Urinary bladder (tissue), 4 donors: Measurements from ENCODE around the gene DCN. TPM values are rescaled to one million over a fixed set of nuclear protein-coding genes. Genes with fewer than 3 reads are reported as not detected.
"Not testable (repeated sequence)": the region's sequence is repeated elsewhere in the genome, so short reads cannot be mapped to it uniquely, and the experiment has no call there.

Experiments
- DNase-seq: peaks from one replicate; pipeline ENCODE4 v3.0.0-alpha.2; 2015; ENCODE audit errors: extremely low spot score
- H3K27ac ChIP-seq: one replicate; pipeline ENCODE4 v1.5.1; 2013; ENCODE audit warnings: low read depth, mild to moderate bottlenecking, moderate library complexity
- H3K36me3 ChIP-seq: one replicate; pipeline ENCODE4 v1.6.1; 2013; ENCODE audit warnings: mild to moderate bottlenecking, moderate library complexity; ENCODE audit not compliant: insufficient read depth
- H3K4me1 ChIP-seq: one replicate; pipeline ENCODE4 v1.6.1; 2013; ENCODE audit warnings: mild to moderate bottlenecking, moderate library complexity; ENCODE audit not compliant: insufficient read depth
- H3K4me3 ChIP-seq: one replicate; pipeline ENCODE4 v1.5.1; 2013; ENCODE audit warnings: low read depth, low read length
- WGBS: extraction: QIAGEN DNeasy Blood & Tissue Kit; methylation state at CpG from one replicate; pipeline ENCODE4 v1.1.7; 2013; 5-methylcytosine and 5-hydroxymethylcytosine counted together
- polyA plus RNA-seq: library from polyadenylated mRNA; stranded (reverse); fragments of 200-250 nt; gene quantifications from one replicate; pipeline ENCODE4 v1.2.3, GENCODE V29; 2013
- total RNA-seq: library from RNA; depleted of rRNA; stranded (reverse); fragments of >200 nt; gene quantifications from one replicate; pipeline ENCODE4 v1.2.3, GENCODE V29; 2014
- donor health status: healthy with polysubstance abuse.
- donor health status: healthy.

The DCN gene, protein sequence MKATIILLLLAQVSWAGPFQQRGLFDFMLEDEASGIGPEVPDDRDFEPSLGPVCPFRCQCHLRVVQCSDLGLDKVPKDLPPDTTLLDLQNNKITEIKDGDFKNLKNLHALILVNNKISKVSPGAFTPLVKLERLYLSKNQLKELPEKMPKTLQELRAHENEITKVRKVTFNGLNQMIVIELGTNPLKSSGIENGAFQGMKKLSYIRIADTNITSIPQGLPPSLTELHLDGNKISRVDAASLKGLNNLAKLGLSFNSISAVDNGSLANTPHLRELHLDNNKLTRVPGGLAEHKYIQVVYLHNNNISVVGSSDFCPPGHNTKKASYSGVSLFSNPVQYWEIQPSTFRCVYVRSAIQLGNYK
- total RNA-seq, result 3,503 TPM
- 2,925 TPM for polyA plus RNA-seq

DNA sequence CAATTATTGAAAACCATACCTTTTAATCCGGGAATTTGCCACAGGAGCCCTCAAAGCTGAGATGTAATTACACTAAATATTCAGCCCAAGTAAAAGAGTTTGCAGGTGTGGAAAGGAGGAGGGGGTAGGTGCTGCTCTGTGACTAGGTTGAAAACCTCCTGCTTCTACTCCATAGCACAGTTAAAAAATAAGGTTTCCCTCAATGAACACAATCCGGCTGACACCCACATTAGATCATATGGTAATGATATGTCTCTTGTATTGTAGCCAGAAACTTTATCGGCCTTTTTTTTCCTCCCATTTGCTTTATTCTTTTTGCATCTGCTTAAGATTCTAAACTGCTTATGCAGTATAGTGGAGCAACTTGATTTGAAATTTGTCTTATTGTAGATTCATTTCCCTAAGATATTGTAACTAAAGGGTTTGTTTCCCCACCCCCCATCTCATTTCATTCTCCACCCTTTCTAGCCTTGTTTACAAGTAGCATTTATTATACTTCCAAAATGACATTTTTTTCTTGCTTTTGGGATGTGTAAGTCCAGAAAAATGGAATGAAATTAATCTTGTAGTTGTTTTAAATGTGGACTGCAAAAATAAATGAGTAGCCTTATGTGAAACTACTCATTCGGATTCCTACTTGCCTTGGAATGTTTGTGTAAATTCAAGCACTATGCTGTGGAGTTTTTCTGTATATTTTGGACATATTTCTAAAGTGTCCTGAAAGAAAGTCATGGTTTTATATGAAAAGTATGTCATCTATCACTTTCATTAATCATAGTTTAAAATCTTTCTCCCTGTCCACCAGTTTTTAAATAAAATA lies at the start of gene DCN:
Gene DCN (minus strand): TSS at position 182 of the 820 bp plus-strand sequence. CDS start 4,265 bp downstream, outside the sequence.
- no peak for DNase-seq
- WGBS, result 23% methylated on average over 4 of the region's 4 CpGs
- Histone ChIP-seq H3K4me1 (no peaks in the 10 kb centered on the region), H3K36me3 (no peaks in the 10 kb centered on the region), H3K27ac (peak within 1 kb of the TSS; percentile 73), H3K4me3 (peak within 1 kb of the TSS; percentile 50)

DNA sequence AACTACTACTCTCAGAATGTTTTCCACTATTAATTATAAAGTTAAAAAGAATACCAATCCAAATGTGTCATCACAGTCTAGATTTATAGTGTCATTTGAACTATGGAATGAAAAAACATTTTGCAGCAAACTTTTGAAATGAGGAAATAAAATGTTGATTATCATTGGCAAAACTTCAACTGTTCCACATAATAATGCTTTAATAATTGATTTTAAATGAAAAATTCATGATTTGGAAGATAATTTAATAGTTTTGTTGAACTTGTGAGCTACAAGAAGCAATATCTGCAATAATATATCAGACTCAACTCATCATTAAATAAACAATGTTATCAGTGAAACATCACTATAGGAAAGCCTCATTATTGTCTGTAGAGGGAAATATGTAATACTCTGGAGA lies 48.2 kb upstream of the DCN start:
- Histone ChIP-seq H3K36me3 (no peaks in the 10 kb centered on the region), H3K27ac (no peak overlapping the region), H3K4me1 (no peaks in the 10 kb centered on the region), H3K4me3 (no peak overlapping the region)
- no peak for DNase-seq

DNA sequence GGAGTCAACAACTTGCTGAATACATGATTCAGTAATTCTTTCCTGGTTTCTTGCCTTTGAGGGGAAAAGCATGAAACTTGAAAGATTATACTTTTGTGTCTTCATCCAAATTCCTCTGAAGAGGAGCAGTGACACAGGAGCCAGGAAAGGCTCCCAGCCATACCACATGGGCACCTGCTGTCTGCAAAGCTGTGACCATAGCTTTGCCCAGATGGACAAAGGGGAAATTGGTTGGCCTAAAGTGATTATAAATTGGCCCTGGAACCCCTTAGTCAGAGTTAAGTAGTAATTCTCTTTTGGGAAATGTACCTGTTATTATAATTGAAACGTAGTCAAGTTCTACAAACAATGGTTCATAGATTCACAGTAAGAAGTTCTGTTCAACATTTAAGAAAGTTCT lies 44.3 kb upstream of the DCN start:
- WGBS, result 94% methylated on average over 1 of the region's 1 CpG
- no peak for DNase-seq
- H3K36me3 ChIP-seq, result no peaks in the 10 kb centered on the region
- no peak overlapping the region for H3K27ac ChIP-seq
- H3K4me1 ChIP-seq, result no peaks in the 10 kb centered on the region
- H3K4me3 ChIP-seq, result no peak overlapping the region

DNA sequence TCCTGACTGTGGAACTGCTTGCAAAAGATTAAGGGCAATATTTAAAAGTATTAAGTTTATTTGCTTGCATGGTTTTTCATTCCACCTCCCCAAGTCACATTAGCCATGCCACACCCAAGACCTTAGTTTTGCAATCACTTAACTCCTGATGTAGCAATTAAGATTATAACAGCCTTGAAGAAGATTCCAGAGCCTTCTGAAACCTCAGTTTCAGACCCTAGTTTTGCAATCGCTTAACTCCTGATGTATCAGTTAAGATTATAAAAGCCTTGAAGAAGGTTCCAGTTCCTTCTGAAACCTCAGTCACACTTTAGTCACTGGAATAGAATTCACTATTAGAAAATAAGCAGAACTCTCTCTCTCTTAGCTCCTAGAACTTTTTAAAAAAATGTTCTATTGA lies 42.7 kb upstream of the DCN start:
- Histone ChIP-seq H3K27ac (no peak overlapping the region), H3K4me3 (no peak overlapping the region), H3K36me3 (no peaks in the 10 kb centered on the region), H3K4me1 (no peaks in the 10 kb centered on the region)
- 72% methylated on average over 1 of the region's 1 CpG for WGBS
- no peak for DNase-seq

DNA sequence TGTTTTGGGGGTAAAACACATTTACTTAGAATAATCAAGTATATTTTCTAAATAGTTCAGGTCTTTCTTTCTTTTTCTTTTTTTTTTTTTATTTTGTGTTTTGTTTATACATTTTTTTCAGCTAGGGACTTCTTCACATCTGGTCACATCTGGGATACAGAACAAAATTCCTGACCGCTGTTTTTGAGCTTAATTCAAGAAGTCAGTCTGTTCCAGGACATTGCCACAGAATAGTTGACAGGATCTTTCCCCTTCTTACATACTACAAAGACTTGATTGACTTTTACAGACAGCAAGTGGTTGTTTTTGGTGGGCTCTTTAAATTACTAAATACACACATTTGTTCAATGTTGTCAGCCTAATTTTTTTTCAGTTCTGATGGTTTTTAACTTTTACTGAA lies 41.8 kb upstream of the DCN start:
- Histone ChIP-seq H3K4me1 (no peaks in the 10 kb centered on the region), H3K4me3 (no peak overlapping the region), H3K27ac (no peak overlapping the region), H3K36me3 (no peaks in the 10 kb centered on the region)
- WGBS, result 62% methylated on average over 1 of the region's 1 CpG
- DNase-seq, result no peak

DNA sequence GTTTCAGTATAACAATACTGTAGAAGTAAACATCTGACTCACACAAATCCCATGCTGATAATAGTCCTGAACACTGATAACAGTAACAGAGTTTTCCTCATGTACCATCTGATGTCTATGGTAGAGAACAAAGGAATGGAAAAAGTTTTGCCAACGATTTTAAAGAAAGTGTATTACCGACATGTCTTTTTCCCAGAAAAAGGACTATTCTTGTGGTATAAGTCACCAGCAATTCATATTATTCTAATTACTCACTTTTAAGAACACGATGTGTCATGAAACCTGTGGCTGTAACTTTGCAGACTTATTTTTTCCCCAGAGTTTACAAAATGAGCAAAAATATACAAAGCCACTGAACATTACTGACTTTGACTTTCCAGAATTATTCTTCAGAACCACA lies 40.1 kb upstream of the DCN start:
- no peaks in the 10 kb centered on the region for H3K36me3 ChIP-seq
- DNase-seq, result no peak
- H3K4me1 ChIP-seq, result no peaks in the 10 kb centered on the region
- 52% methylated on average over 3 of the region's 3 CpGs for WGBS
- H3K4me3 ChIP-seq, result no peak overlapping the region
- peak overlapping the region; percentile 38 for H3K27ac ChIP-seq

DNA sequence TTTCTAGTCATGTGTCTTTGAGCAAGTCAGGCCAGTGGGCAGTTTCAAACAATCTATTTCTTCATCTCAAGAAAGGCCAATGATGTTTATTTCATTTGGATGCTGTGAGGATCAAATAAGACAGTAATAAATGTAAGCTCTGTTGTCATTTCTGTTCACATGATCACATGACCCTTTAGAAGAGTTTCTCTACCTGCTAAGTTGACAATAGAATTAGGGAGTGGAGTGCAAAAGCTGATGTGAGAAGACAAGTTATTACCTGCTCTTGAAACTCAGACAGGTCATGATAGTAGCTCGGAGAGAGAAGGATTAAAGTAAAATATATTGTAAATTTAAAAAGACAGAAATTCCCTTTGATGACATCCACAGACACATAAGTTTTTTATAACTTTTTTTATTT lies 37.3 kb upstream of the DCN start:
- no peaks in the 10 kb centered on the region for H3K4me1 ChIP-seq
- H3K27ac ChIP-seq, result no peak overlapping the region
- no peaks in the 10 kb centered on the region for H3K36me3 ChIP-seq
- no peak overlapping the region for H3K4me3 ChIP-seq
- WGBS, result 75% methylated on average over 1 of the region's 1 CpG
- DNase-seq, result no peak

DNA sequence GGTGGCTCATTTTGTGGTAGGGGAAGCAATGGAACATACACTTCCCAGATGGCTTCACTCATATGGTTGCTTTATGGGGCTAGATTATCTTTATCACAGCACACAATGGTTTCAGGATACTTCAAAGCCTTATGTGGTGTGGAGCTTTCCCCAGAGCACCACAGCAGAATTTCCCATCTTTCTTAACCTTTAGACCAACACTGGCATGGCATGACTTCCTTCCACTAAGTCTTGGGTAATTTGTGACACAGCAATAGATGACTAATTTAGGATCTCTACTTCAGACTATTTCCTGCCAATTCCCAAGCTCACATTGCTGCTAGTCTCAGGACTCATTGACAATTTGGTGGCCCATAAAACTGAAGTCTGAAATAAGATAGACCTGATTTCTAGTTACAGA lies 36.9 kb upstream of the DCN start:
- Histone ChIP-seq H3K4me3 (no peak overlapping the region), H3K4me1 (no peaks in the 10 kb centered on the region), H3K27ac (no peak overlapping the region), H3K36me3 (no peaks in the 10 kb centered on the region)
- DNase-seq, result no peak

DNA sequence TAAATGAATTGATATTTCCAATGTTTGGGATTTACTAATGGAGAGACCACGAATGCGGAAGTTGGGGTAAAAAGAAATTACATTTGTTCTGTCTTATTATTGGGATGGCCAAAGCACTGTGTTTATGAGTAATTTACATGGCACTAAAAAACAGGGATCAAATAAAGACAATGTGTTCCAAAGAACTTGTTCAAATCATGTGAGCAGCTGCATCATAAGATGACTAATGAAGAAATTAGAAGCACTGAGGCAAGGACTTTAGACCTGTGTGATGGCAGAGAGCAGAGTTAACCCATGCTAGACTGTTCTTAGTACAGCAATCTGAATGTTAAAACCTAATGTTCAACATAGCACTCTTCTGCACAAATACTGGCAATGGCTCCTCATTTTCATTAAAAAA lies 34.3 kb upstream of the DCN start:
- Histone ChIP-seq H3K4me1 (no peaks in the 10 kb centered on the region), H3K27ac (no peak overlapping the region), H3K4me3 (no peak overlapping the region), H3K36me3 (no peaks in the 10 kb centered on the region)
- 90% methylated on average over 2 of the region's 2 CpGs for WGBS
- no peak for DNase-seq

DNA sequence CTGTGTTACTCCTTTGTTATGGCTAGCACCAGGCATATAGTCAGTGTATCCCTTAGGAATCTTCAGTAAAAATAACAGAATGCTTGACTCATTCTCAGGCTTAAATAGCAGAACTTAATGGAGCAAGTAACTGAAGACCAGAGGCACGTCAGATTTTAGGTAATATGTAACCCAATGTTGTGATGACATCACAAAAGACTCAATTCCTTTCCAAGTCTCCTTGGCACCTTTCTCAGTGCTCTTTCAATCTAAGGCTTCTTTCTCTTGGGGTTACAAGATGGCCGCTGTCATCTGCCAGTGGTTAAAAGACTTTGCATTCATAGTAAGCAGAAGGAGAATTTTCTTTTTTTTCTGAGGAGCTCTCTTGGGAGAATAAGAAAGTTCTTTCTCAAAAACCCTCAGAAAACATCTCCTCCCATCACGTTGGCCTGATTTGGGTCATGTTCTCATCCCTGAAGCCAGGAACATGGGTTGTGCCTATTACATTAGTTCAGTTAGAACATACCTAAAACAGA lies 33.4 kb upstream of the DCN start:
- H3K27ac ChIP-seq, result no peak overlapping the region
- H3K4me1 ChIP-seq, result no peaks in the 10 kb centered on the region
- no peak for DNase-seq
- H3K4me3 ChIP-seq, result no peak overlapping the region
- 68% methylated on average over 3 of the region's 3 CpGs for WGBS
- H3K36me3 ChIP-seq, result no peaks in the 10 kb centered on the region

DNA sequence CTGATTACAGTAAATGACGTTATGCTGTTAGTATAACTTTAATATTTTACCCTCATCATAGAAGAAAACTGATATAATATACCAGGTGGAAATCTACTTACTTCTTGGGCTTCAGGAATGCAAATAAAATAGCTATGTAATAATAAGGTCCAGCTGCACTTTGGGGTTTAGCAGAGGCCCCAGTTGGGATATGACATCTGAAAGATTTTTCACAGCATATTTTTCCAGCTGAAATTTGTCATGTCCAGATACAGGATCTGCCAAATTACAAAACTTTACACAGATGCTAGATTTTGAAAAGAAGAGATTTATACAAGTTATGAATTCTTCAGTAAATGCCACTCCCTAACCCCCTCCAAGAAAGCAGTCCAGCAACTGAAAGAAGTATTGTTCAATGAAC lies 29.2 kb upstream of the DCN start:
- Histone ChIP-seq H3K4me1 (no peaks in the 10 kb centered on the region), H3K36me3 (no peaks in the 10 kb centered on the region), H3K27ac (no peak overlapping the region), H3K4me3 (no peak overlapping the region)
- WGBS, result 30% methylated on average over 1 of the region's 1 CpG
- DNase-seq, result no peak

DNA sequence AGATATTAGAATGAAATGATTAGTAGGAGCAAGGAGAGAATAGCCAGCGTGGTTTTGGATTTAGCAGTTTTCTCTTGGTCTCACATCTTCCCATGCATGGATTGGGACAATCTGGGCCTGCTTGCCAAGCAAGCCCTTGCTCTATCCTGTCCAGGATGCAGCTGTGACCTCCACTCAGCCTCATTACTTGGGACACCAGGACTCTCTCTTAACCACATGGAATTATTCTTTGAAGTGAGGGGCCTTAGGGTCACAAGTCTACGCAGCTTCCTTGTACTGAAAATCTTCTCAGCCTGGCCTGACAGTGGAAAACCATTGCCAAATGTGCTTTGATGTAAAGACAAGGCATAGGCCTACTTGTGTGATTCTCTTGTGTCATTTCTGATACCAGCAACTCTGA lies 28.0 kb upstream of the DCN start:
- no peak for DNase-seq
- Histone ChIP-seq H3K27ac (no peak overlapping the region), H3K4me3 (no peak overlapping the region), H3K4me1 (no peaks in the 10 kb centered on the region), H3K36me3 (no peaks in the 10 kb centered on the region)
- 88% methylated on average over 2 of the region's 2 CpGs for WGBS

DNA sequence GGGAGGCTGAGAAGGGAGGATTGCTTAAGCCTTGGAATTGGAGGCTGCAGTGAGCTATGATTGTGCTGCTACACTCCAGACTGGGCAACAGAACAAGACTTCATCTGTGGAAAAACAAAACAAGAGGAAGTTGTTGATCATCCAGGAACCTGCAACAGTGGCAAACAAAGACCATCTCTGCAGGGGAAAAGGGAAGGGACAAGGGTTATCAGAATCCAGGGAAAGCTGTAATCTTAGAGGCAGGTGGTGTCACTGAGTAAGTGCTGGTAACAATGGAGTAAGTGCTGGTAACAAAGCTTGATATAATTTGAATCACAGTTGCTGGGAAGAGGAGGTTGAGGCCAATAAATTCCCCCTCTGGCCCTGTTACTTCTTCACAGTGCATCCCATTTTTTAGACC lies 27.5 kb upstream of the DCN start:
- H3K27ac ChIP-seq, result no peak overlapping the region

DNA sequence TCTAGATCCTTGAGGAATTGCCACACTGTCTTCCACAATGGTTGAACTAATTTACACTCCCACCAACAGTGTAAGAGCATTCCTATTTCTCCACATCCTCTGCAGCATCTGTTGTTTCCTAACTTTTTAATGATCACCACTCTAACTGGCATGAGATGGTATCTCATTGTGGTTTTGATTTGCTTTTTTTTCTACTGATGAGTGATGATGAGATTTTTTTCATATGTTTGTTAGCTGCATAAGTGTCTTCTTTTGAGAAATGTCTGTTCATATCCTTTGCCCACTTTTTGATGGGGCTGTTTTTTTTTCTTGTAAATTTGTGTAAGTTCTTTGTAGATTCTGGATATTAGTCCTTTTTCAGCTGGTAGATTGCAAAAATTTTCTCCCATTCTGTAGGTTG lies 24.7 kb upstream of the DCN start:
- not testable (repeated sequence) for H3K27ac ChIP-seq, H3K4me1 ChIP-seq, H3K36me3 ChIP-seq, H3K4me3 ChIP-seq, DNase-seq

More for the DNA sequence above, 27.5 kb upstream of the DCN start:
- Histone ChIP-seq H3K4me1 (no peaks in the 10 kb centered on the region), H3K36me3 (no peaks in the 10 kb centered on the region), H3K4me3 (no peak overlapping the region)
- DNase-seq, result no peak
